Measurements from ENCODE around the gene WNK1.

Gene WNK1

DNA sequence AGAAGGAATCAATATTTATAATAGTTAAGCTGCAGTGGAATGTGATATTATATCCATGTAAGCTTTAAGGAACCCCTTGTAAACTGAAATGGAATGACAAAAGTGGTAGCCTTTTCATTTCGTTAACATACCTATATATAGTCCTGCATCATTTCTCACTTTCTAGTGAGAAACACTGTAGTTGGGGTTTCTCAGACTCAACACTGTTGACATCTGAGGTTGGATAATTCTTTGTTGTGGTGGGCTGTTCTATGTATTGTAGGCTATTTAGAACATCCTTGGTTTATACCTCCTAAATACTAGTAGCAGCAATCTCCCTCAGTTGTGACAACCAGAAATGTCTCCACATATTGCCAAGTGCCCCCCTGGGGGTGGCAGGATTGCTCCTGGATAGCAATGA lies 118.0 kb downstream of the WNK1 start:
- no peak for DNase-seq

- no peak for DNase-seq
Measured at GRCh38 chr12:873954-874353, 121.6 kb downstream of the WNK1 start.

DNA sequence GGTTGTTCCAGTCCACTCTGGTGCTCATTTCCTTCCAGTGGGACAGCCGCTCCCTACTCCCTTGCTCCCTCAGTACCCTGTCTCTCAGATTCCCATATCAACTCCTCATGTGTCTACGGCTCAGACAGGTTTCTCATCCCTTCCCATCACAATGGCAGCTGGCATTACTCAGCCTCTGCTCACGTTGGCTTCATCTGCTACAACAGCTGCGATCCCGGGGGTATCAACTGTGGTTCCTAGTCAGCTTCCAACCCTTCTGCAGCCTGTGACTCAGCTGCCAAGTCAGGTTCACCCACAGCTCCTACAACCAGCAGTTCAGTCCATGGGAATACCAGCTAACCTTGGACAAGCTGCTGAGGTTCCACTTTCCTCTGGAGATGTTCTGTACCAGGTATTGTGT lies 127.3 kb downstream of the WNK1 start:
- no peak for DNase-seq

DNA sequence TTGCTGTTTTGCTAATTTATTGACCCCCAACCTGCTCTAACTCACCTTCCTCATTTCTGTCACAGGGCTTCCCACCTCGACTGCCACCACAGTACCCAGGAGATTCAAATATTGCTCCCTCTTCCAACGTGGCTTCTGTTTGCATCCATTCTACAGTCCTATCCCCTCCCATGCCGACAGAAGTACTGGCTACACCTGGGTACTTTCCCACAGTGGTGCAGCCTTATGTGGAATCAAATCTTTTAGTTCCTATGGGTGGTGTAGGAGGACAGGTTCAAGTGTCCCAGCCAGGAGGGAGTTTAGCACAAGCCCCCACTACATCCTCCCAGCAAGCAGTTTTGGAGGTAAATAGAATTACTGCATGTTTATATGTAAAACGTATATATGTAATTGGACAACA lies 128.3 kb downstream of the WNK1 start:
- DNase-seq, result no peak

DNA sequence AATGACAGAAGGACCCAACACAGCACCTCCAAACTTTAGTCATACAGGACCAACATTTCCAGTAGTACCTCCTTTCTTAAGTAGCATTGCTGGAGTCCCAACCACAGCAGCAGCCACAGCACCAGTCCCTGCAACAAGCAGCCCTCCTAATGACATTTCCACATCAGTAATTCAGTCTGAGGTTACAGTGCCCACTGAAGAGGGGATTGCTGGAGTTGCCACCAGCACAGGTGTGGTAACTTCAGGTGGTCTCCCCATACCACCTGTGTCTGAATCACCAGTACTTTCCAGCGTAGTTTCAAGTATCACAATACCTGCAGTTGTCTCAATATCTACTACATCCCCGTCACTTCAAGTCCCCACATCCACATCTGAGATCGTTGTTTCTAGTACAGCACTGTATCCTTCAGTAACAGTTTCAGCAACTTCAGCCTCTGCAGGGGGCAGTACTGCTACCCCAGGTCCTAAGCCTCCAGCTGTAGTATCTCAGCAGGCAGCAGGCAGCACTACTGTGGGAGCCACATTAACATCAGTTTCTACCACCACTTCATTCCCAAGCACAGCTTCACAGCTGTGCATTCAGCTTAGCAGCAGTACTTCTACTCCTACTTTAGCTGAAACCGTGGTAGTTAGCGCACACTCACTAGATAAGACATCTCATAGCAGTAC lies 132.5 kb downstream of the WNK1 start:
- no peak for DNase-seq

- no peak for DNase-seq
Measured at GRCh38 chr12:885701-886100, 133.3 kb downstream of the WNK1 start.

GRCh38 chr12:886206-886605 lies 133.8 kb downstream of the WNK1 start:
- DNase-seq, result no peak

- DNase-seq, result no peak
Measured at GRCh38 chr12:894226-894625, 141.8 kb downstream of the WNK1 start.

- DNase-seq, result no peak
Measured at GRCh38 chr12:896031-896430, 143.7 kb downstream of the WNK1 start.

- no peak for DNase-seq
Measured at GRCh38 chr12:897386-897785, 145.0 kb downstream of the WNK1 start.

GRCh38 chr12:902581-902980 lies 150.2 kb downstream of the WNK1 start:
- no peak for DNase-seq

- no peak for DNase-seq
Measured at GRCh38 chr12:903055-903454, 150.7 kb downstream of the WNK1 start.

DNA sequence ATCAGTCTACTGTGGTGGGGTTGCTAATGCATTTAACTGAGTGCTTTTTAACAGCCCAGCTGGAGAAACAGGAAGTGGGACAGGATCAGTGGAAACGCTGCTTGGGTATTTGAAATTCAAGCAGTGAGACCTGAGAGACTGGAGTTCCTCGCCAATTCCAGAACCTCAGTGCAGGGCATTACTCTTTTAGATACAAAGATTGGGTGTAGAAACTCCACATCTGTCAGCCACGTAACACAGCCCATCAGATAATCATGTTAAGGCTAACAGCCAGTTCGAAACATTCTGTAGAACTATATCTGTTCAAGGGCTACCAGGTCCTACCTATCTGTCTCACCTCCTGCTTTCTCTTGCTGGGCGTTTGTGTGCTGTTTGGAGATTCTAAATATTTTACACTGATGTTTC lies 151.6 kb downstream of the WNK1 start:
- peak; percentile 43 for DNase-seq

DNA sequence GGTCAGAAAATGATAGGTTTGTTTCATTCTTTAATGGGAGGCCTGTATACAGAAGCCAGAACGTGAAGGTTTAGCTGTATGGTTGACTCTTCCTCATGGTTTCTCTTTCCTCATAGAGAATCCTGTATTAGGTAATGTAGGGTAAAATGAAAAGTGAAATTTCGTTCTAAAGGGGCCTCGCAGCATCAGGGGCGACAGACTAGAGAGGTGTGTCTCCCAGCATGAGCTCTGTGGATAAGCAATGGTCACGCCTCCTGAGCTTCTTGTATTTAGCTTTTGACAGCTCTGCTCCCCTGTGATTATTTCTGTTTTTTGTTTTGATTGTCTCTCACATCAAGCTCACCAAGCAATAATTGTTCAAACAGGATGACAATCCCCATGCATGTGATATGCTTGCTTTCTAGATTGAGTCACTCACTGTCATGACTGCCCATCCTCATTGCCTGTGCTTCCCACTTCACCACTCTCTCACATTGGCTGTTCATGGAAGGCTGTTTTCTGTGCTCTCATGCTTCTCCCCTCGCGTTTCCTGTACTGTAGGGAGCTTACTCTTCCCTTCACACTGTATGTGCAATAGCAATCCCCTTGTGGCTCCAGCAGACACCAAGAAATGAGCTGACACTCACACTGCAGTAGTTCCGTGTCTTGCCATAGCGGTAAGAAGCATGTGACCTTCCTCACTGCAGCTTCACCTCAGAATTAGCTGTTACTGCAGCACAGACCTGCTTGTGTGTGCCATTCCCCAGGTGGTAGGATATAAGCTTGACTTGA lies 153.1 kb downstream of the WNK1 start:
- DNase-seq, result peak; percentile 66

GRCh38 chr12:906062-906585 lies 153.7 kb downstream of the WNK1 start:
- DNase-seq, result no peak

- no peak for DNase-seq
Measured at GRCh38 chr12:907413-908185, 155.2 kb downstream of the WNK1 start.

- no peak for DNase-seq
Measured at GRCh38 chr12:909861-910260, 157.5 kb downstream of the WNK1 start.

DNA sequence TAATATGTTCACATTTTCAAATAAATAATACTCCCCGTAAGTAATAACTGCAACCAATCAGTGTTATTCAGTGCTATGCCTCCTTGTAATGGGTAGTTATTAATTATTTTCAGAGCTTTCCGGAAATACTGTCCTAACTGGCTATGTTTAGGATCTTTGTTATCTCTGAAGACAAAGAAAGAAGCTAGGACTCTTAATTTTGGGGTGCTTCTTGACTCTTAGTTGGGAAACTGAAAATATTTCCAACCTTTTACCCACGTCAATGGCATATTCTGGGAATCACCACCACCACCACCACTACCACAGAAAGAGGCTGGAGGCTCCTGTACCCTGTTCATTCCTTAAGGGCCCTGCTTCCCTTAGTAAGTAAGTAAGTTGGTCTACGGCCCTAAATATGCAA lies 158.0 kb downstream of the WNK1 start:
- DNase-seq, result no peak

GRCh38 chr12:911191-911826 lies 158.9 kb downstream of the WNK1 start:
- peak; percentile 29 for DNase-seq

DNA sequence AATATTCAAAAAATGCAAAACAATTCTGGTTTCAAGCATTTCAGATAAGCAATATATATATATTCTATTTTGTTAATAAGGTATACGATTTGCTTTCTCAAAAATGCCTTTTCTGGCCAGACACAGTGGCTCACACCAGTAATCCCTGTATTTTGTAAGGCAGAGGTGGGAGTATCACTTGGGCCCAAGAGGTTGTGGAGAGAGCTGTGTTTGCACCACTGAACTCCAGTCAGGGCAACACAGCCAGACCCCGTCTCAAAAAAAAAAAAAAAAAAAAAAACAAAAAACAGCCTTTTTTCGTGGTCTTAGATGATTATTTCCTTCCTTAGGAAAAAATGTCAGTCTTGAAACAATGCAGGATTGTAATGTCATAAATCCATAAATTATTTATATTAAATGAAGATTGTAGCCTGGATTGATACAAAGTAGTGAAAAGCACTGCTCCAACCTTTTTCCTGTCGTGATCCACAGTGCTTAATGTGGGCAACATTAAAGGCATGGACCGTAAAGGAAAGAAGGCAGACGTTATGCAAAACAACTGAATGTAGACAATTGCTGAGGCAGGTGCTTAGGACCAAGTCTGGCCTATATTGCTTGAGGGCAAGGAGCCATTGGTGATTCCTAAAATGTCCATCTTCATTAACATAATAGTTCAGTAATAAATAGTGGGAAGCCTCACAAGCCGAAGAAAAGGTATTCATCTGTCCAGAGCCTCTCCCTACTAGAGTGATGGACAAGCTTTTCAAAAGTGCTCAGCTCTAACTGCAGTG lies 160.3 kb downstream of the WNK1 start:
- no peak for DNase-seq

DNA sequence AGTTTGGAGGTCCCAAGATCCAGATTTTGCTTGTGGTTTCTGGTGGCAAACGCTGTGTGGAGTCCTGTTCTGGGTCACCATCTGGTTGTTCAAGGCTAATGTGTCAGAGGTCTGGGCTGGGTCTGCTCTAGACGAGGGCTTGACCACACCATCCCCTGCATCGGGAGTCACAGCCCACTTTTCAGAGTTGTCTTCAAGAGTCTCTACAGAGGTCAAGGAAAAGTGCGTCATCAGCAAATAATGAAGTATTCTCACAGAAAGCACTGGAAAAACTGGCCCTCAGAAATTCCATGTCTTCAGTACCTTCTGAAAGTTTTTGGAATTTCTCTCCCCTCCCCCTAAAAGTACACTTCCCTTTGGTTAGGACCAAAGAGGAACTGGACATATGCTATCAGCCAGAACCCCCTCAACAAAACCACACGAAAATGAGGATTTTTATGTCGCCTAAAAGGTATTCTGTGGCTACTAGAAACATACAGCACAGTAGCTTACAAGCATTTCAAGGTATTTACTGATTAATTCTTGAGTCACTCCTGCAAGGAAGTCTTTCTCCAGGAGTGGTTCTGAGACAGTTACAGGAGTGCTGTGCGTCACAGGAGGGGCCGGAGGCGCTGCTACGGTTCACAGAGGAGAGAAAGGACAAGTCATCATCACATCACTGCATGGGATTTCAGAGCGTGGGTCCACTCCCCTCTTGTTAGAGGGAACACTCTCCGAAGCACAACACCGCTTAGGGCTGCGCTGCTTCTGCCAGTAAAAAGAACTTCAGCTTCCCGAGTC lies 161.7 kb downstream of the WNK1 start:
- DNase-seq, result peak; percentile 48

DNA sequence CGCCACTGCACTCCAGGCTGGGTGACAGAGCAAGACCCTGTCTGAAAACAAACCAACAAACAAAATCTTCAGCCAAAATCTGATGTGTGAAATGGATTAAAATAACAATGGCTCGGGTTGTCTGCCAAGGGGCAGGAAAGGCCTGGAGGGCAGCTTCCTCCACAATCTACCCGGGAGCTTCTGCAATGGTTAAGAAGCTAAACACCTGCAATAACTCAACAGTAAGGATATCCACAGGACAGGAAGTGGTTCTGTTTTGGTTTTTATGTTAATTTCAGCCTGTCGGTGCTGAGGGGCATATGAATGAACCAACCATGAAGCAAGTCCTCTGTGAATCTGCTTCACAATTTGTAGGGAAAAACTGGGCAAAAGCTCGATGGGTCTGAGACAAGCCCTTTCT lies 162.7 kb downstream of the WNK1 start:
- DNase-seq, result no peak

Measured in suppressor macrophage treated with lipopolysaccharide for 4 hours (primary cell).